ES-I3 (cell line): Measurements from ENCODE around the gene MAD2L2.
"Not testable (repeated sequence)": the region's sequence is repeated elsewhere in the genome, so short reads cannot be mapped to it uniquely, and the experiment has no call there.

Experiments
- H3K36me3 ChIP-seq: 2 replicates; pipeline ENCODE4 v1.6.1; 2013; ENCODE audit warnings: mild to moderate bottlenecking, low read length, control low read depth, moderate library complexity; ENCODE audit not compliant: insufficient read depth
- H3K4me1 ChIP-seq: 2 replicates; pipeline ENCODE4 v1.6.1; 2013; ENCODE audit warnings: mild to moderate bottlenecking, control low read depth, low read length; ENCODE audit not compliant: insufficient read depth
- H3K9ac ChIP-seq: 2 replicates; pipeline ENCODE4 v1.6.1; 2013; ENCODE audit warnings: low read depth, mild to moderate bottlenecking, low read length, moderate library complexity
- H3K9me3 ChIP-seq: 2 replicates; pipeline ENCODE4 v1.6.1; 2013; ENCODE audit warnings: mild to moderate bottlenecking, low read length, moderate library complexity; ENCODE audit not compliant: control insufficient read depth, insufficient read depth

Gene MAD2L2

GRCh38 chr1:11646317-11646716, 34.6 kb downstream of the MAD2L2 start:
- Histone ChIP-seq H3K4me1 (peaks cover 15% of the 10 kb centered on the region), H3K9ac (no peak overlapping the region), H3K36me3 (no peaks in the 10 kb centered on the region), H3K9me3 (no peaks in the 10 kb centered on the region)

- Histone ChIP-seq H3K9me3 (no peaks in the 10 kb centered on the region), H3K4me1 (peaks cover 10% of the 10 kb centered on the region; the same call in 1 of the 2 replicates), H3K9ac (no peak overlapping the region), H3K36me3 (no peaks in the 10 kb centered on the region)
Observed at GRCh38 chr1:11645670-11646265, 35.2 kb downstream of the MAD2L2 start.

- no peaks in the 10 kb centered on the region for H3K36me3 ChIP-seq
- no peak overlapping the region for H3K9ac ChIP-seq
- H3K4me1 ChIP-seq: peaks cover 10% of the 10 kb centered on the region; the same call in 1 of the 2 replicates
- no peaks in the 10 kb centered on the region for H3K9me3 ChIP-seq
Observed at GRCh38 chr1:11645270-11645669, 35.7 kb downstream of the MAD2L2 start.

- no peaks in the 10 kb centered on the region for H3K36me3 ChIP-seq
- H3K9ac ChIP-seq: no peak overlapping the region
- no peaks in the 10 kb centered on the region for H3K9me3 ChIP-seq
- H3K4me1 ChIP-seq: 0 out of 2 replicates have a peak, but pooled peaks cover 4% of the 10 kb centered on the region
Observed at GRCh38 chr1:11643782-11644181, 37.2 kb downstream of the MAD2L2 start.

- not testable (repeated sequence) for H3K9me3 ChIP-seq, H3K36me3 ChIP-seq, H3K9ac ChIP-seq, H3K4me1 ChIP-seq
Observed at GRCh38 chr1:11642418-11643017, 38.4 kb downstream of the MAD2L2 start.

- Histone ChIP-seq H3K9me3 (no peaks in the 10 kb centered on the region), H3K4me1 (no peaks in the 10 kb centered on the region), H3K9ac (no peak overlapping the region), H3K36me3 (no peaks in the 10 kb centered on the region)
Observed at GRCh38 chr1:11641776-11642305, 39.1 kb downstream of the MAD2L2 start.

GRCh38 chr1:11640944-11641343, 40.0 kb downstream of the MAD2L2 start:
- Histone ChIP-seq H3K9ac (no peak overlapping the region), H3K36me3 (no peaks in the 10 kb centered on the region), H3K9me3 (no peaks in the 10 kb centered on the region), H3K4me1 (no peaks in the 10 kb centered on the region)

GRCh38 chr1:11640101-11640500, 40.8 kb downstream of the MAD2L2 start:
- H3K36me3 ChIP-seq: no peaks in the 10 kb centered on the region
- H3K9me3 ChIP-seq: no peaks in the 10 kb centered on the region
- H3K4me1 ChIP-seq: no peaks in the 10 kb centered on the region
- H3K9ac ChIP-seq: no peak overlapping the region

GRCh38 chr1:11639372-11639771, 41.6 kb downstream of the MAD2L2 start:
- H3K9me3 ChIP-seq: no peaks in the 10 kb centered on the region
- no peaks in the 10 kb centered on the region for H3K36me3 ChIP-seq
- no peak overlapping the region for H3K9ac ChIP-seq
- no peaks in the 10 kb centered on the region for H3K4me1 ChIP-seq

- Histone ChIP-seq H3K9ac (no peak overlapping the region), H3K4me1 (no peaks in the 10 kb centered on the region), H3K36me3 (no peaks in the 10 kb centered on the region), H3K9me3 (no peaks in the 10 kb centered on the region)
Observed at GRCh38 chr1:11638121-11638520, 42.8 kb downstream of the MAD2L2 start.

- no peaks in the 10 kb centered on the region for H3K4me1 ChIP-seq
- H3K9ac ChIP-seq: no peak overlapping the region
- H3K9me3 ChIP-seq: no peaks in the 10 kb centered on the region
- H3K36me3 ChIP-seq: no peaks in the 10 kb centered on the region
Observed at GRCh38 chr1:11634365-11635192, 46.4 kb downstream of the MAD2L2 start.

GRCh38 chr1:11629184-11630016, 51.5 kb downstream of the MAD2L2 start:
- Histone ChIP-seq H3K9ac (no peak overlapping the region), H3K36me3 (no peaks in the 10 kb centered on the region), H3K4me1 (no peaks in the 10 kb centered on the region), H3K9me3 (no peaks in the 10 kb centered on the region)

GRCh38 chr1:11628767-11629166, 52.2 kb downstream of the MAD2L2 start:
- H3K36me3 ChIP-seq: no peaks in the 10 kb centered on the region
- no peaks in the 10 kb centered on the region for H3K9me3 ChIP-seq
- no peaks in the 10 kb centered on the region for H3K4me1 ChIP-seq
- no peak overlapping the region for H3K9ac ChIP-seq

GRCh38 chr1:11626551-11626950, 54.4 kb downstream of the MAD2L2 start:
- no peaks in the 10 kb centered on the region for H3K9me3 ChIP-seq
- H3K36me3 ChIP-seq: no peaks in the 10 kb centered on the region
- H3K4me1 ChIP-seq: no peaks in the 10 kb centered on the region

More at GRCh38 chr1:11626551-11626950, 54.4 kb downstream of the MAD2L2 start:
- H3K9ac ChIP-seq: no peak overlapping the region
